Panc1 (cell line): ENCODE data around the gene USP31. TPM values are rescaled to one million over a fixed set of nuclear protein-coding genes. Genes with fewer than 3 reads are reported as not detected.
A peak's percentile ranks its signal among the peaks of the same experiment; 100 is the strongest.

Experiments used
- ATAC-seq: fragments of 200-7000 bp; cut with Tn5 transposase; 2 replicates; pipeline ENCODE4 v1.9.1; 2020; ENCODE audit warnings: mild to moderate bottlenecking, moderate library complexity
- BruUV-seq: library from RNA; stranded (reverse); fragments of 400-500 nt; replicated peaks from 2 replicates; lab custom pipeline; 2021; lab: Mats Ljungman, UMichigan
- CTCF ChIA-PET: fragments of 300-600 bp; sonication (Branson Sonifier 250); formaldehyde crosslinking; loops from one replicate; lab custom pipeline; 2022; ENCODE audit warnings: antibody characterized with exemption; lab: Charles Lee
- POLR2A ChIA-PET: fragments of 300-600 bp; sonication (Branson Sonifier 250); formaldehyde crosslinking; loops from one replicate; lab custom pipeline; 2022; ENCODE audit warnings: antibody characterized with exemption; lab: Charles Lee
- DNase-seq: peaks from one replicate; pipeline ENCODE4 v3.0.0-alpha.2; 2010; ENCODE audit warnings: low read depth, low spot score
- H3K27ac ChIP-seq: 2 replicates; pipeline ENCODE4 v1.5.1; 2011; ENCODE audit warnings: mild to moderate bottlenecking, low read length, inconsistent platforms
- H3K27me3 ChIP-seq: fragments of 200-500 bp; sonication (Bioruptor generic); 2 replicates; pipeline ENCODE4 v1.6.0; 2014; ENCODE audit warnings: low read length, inconsistent platforms; ENCODE audit not compliant: control insufficient read depth, insufficient read depth
- H3K36me3 ChIP-seq: fragments of 200-500 bp; sonication (Bioruptor generic); 2 replicates; pipeline ENCODE4 v1.5.1; 2014; ENCODE audit warnings: inconsistent platforms, mild to moderate bottlenecking, low read length, moderate library complexity; ENCODE audit not compliant: control insufficient read depth, insufficient read depth
- H3K4me1 ChIP-seq: 2 replicates; pipeline ENCODE4 v1.5.1; 2011; ENCODE audit warnings: inconsistent platforms, mild to moderate bottlenecking, low read length, moderate library complexity; ENCODE audit not compliant: control insufficient read depth, insufficient read depth
- H3K4me3 ChIP-seq, 2 experiments: 2 replicates each; pipeline ENCODE4 v1.5.1; 2011 to 2012; ENCODE audit warnings: low read depth in 2 of 2, low read length in 2 of 2, mild to moderate bottlenecking in 2 of 2, inconsistent platforms in 1 of 2, moderate library complexity in 1 of 2
- H3K9me3 ChIP-seq: fragments of 200-500 bp; sonication (Bioruptor generic); 2 replicates; pipeline ENCODE4 v1.5.1; 2014; ENCODE audit warnings: low read depth, mild to moderate bottlenecking, inconsistent platforms, low read length, moderate library complexity; ENCODE audit not compliant: control insufficient read depth, insufficient read depth
- CTCF ChIP-seq: fragments of 450-650 bp; IDR thresholded peaks from 2 replicates; pipeline ENCODE4 v1.5.1; 2017; ENCODE audit warnings: mild to moderate bottlenecking
- POLR2AphosphoS5 ChIP-seq: IDR thresholded peaks from 2 replicates; pipeline ENCODE4 v1.6.1; 2012; ENCODE audit warnings: mild to moderate bottlenecking, low read depth, low read length, moderate library complexity
- REST ChIP-seq, 2 experiments: IDR thresholded peaks; 2 replicates each; pipeline ENCODE4 v1.6.1; 2011 to 2012; ENCODE audit warnings: low read depth in 2 of 2, control low read depth in 1 of 2, low read length in 1 of 2, mild to moderate bottlenecking in 1 of 2, moderate library complexity in 1 of 2; ENCODE audit not compliant: insufficient read depth in 1 of 2
- SIN3A ChIP-seq: IDR thresholded peaks from 2 replicates; pipeline ENCODE4 v1.6.1; 2012; ENCODE audit warnings: low read depth, mild to moderate bottlenecking, low read length, moderate library complexity, borderline replicate concordance; ENCODE audit not compliant: insufficient read depth
- TCF7L2 ChIP-seq: IDR thresholded peaks from 2 replicates; pipeline ENCODE4 v1.6.1; 2011; ENCODE audit warnings: mild to moderate bottlenecking, low read depth, low read length, inconsistent platforms
- in situ Hi-C: cut with HindIII; loops from 2 replicates; pipeline ENCODE4 v1.10.0; 2016; ENCODE audit warnings: low sequenced_read_pairs, low pct_unique_long_range_greater_than_20kb
- intact Hi-C: fragments of 100-400 bp; cut with micrococcal nuclease; formaldehyde crosslinking; loops from one replicate; pipeline ENCODE4 v1.10.0; 2022; ENCODE audit not compliant: unreplicated experiment
- total RNA-seq: library from RNA; stranded (reverse); gene quantifications from one replicate; pipeline ENCODE4 v1.2.1, GENCODE V29; 2021; ENCODE audit not compliant: unreplicated experiment

USP31 gene
- total RNA-seq, 1 experiment from 2014 or later = 27.2 TPM

GRCh38 chr16:23128056-23128455 is 21.2 kb downstream of the USP31 start:
- no peak for ATAC-seq
- DNase-seq = no peak
- Histone ChIP-seq H3K27ac (no peak overlapping the region), H3K9me3 (no peaks in the 10 kb centered on the region), H3K27me3 (no peaks in the 10 kb centered on the region), H3K4me3 (no peak overlapping the region), H3K4me1 (peaks cover 13% of the 10 kb centered on the region), H3K36me3 (no peaks in the 10 kb centered on the region)
- in situ Hi-C loops = no loop called here
- TF ChIP-seq CTCF (no peak), TCF7L2 (no peak), POLR2AphosphoS5 (no peak), SIN3A (no peak), REST (IDR thresholded peaks at IDR 0.05; ENCODE audit: insufficient read depth in 1 of 2, low read depth in 2 of 2, low read length in 1 of 2) (no peak)
- intact Hi-C loops = no loop called here
- CTCF ChIA-PET = no interaction called here
- BruUV-seq = no TSS peak
- POLR2A ChIA-PET = no interaction called here

GRCh38 chr16:23125277-23125676 is 24.0 kb downstream of the USP31 start:
- POLR2A ChIA-PET = no interaction called here
- Histone ChIP-seq H3K36me3 (no peaks in the 10 kb centered on the region), H3K27ac (no peak overlapping the region), H3K27me3 (no peaks in the 10 kb centered on the region), H3K4me3 (no peak overlapping the region), H3K9me3 (no peaks in the 10 kb centered on the region), H3K4me1 (peaks cover 8% of the 10 kb centered on the region; the same call in 1 of the 2 replicates)
- in situ Hi-C loops (no loop called here), intact Hi-C loops (no loop called here)
- DNase-seq (no peak), ATAC-seq (no peak)
- TSS peak; percentile 52 for BruUV-seq
- CTCF ChIA-PET = no interaction called here
- TF ChIP-seq POLR2AphosphoS5 (no peak), REST (IDR thresholded peaks at IDR 0.05; ENCODE audit: insufficient read depth in 1 of 2, low read depth in 2 of 2, low read length in 1 of 2) (no peak), CTCF (no peak), SIN3A (no peak), TCF7L2 (no peak)
